HEK293 (cell line): Measurements from ENCODE around the gene KCNJ8.

ENCODE experiments used
- CTCF ChIA-PET: fragments of 350-600 bp; formaldehyde crosslinking; extraction: SDS; loops from one replicate; lab custom pipeline; 2021; ENCODE audit warnings: antibody characterized with exemption; lab: Yijun Ruan, JAX
- POLR2A ChIA-PET: fragments of 300-600 bp; formaldehyde crosslinking; extraction: SDS; loops from one replicate; lab custom pipeline; 2020; ENCODE audit warnings: antibody characterized with exemption, inconsistent platforms; lab: Yijun Ruan, JAX
- H3K27ac ChIP-seq: fragments of 200-500 bp; sonication (Bioruptor generic); 2 replicates; pipeline ENCODE4 v1.5.1; 2014; ENCODE audit warnings: low read depth, low read length, control low read depth, inconsistent platforms; ENCODE audit errors: extremely low read depth
- H3K36me3 ChIP-seq, 2 experiments: fragments of 200-500 bp in 1 of 2; sonication (Bioruptor generic) in 1 of 2; 1 replicate in 1 of 2; 2 replicates in 1 of 2; pipeline ENCODE4 v1.5.1; 2014 to 2017; ENCODE audit warnings: inconsistent platforms in 2 of 2, low read length in 2 of 2; ENCODE audit not compliant: control insufficient read depth in 2 of 2, insufficient read depth in 1 of 2
- H3K4me1 ChIP-seq: fragments of 200-500 bp; sonication (Bioruptor generic); 2 replicates; pipeline ENCODE4 v1.5.1; 2014; ENCODE audit warnings: mild to moderate bottlenecking, low read length, inconsistent platforms; ENCODE audit not compliant: control insufficient read depth, insufficient read depth
- H3K4me3 ChIP-seq: 2 replicates; pipeline ENCODE4 v1.5.1; 2011; ENCODE audit warnings: low read depth, mild to moderate bottlenecking, control low read depth, low read length, moderate library complexity
- H3K9me3 ChIP-seq: fragments of 200-500 bp; sonication (Bioruptor generic); 2 replicates; pipeline ENCODE4 v1.5.1; 2014; ENCODE audit warnings: low read depth, low read length, inconsistent platforms; ENCODE audit not compliant: control insufficient read depth, insufficient read depth
- HOXA7 ChIP-seq: sonication (generic); formaldehyde crosslinking; IDR thresholded peaks from 2 replicates; pipeline ENCODE4 v1.8.1; 2022; ENCODE audit warnings: missing genetic modification reagents, borderline replicate concordance
- KLF10 ChIP-seq: fragments of 450-650 bp; IDR thresholded peaks from 2 replicates; pipeline ENCODE4 v1.5.1; 2018; ENCODE audit warnings: missing biosample characterization, mild to moderate bottlenecking, missing genetic modification characterization
- OVOL3 ChIP-seq: fragments of 450-650 bp; formaldehyde crosslinking; IDR thresholded peaks from 2 replicates; pipeline ENCODE4 v1.5.1; 2016; ENCODE audit warnings: missing biosample characterization, missing genetic modification characterization
- ZBTB1 ChIP-seq: fragments of 450-650 bp; formaldehyde crosslinking; IDR thresholded peaks from 2 replicates; pipeline ENCODE4 v1.5.1; 2016; ENCODE audit warnings: missing biosample characterization, missing genetic modification characterization
- ZBTB48 ChIP-seq: fragments of 450-650 bp; formaldehyde crosslinking; IDR thresholded peaks from 2 replicates; pipeline ENCODE4 v1.5.1; 2016; ENCODE audit warnings: missing biosample characterization, missing genetic modification characterization
- ZNF112 ChIP-seq: fragments of 450-650 bp; formaldehyde crosslinking; IDR thresholded peaks from 2 replicates; pipeline ENCODE4 v1.5.0; 2017; ENCODE audit warnings: missing biosample characterization, missing genetic modification characterization
- ZNF24 ChIP-seq: fragments of 450-650 bp; formaldehyde crosslinking; IDR thresholded peaks from 2 replicates; pipeline ENCODE4 v1.5.1; 2016; ENCODE audit warnings: missing biosample characterization, missing genetic modification characterization
- ZNF521 ChIP-seq: fragments of 450-650 bp; formaldehyde crosslinking; IDR thresholded peaks from 2 replicates; pipeline ENCODE4 v1.5.1; 2017; ENCODE audit warnings: missing biosample characterization, mild to moderate bottlenecking, missing genetic modification characterization
- ZNF560 ChIP-seq: fragments of 450-650 bp; formaldehyde crosslinking; IDR thresholded peaks from 2 replicates; pipeline ENCODE4 v1.5.1; 2017; ENCODE audit warnings: missing biosample characterization, missing genetic modification characterization, borderline replicate concordance
- ZNF621 ChIP-seq: fragments of 450-650 bp; formaldehyde crosslinking; IDR thresholded peaks from 2 replicates; pipeline ENCODE4 v1.5.1; 2017; ENCODE audit warnings: missing biosample characterization, missing genetic modification characterization
- ZNF658 ChIP-seq: fragments of 450-650 bp; formaldehyde crosslinking; IDR thresholded peaks from 2 replicates; pipeline ENCODE4; 2016; ENCODE audit warnings: missing biosample characterization, missing genetic modification characterization
- ZNF792 ChIP-seq: fragments of 450-650 bp; formaldehyde crosslinking; IDR thresholded peaks from 2 replicates; pipeline ENCODE4 v1.5.1; 2016; ENCODE audit warnings: missing biosample characterization, missing genetic modification characterization
- TF ChIP-seq, protein P1 (sequence below): fragments of 450-650 bp; formaldehyde crosslinking; IDR thresholded peaks from 2 replicates; pipeline ENCODE4 v1.5.1; 2017; ENCODE audit warnings: missing biosample characterization, mild to moderate bottlenecking, missing genetic modification characterization, moderate library complexity
- TF ChIP-seq, protein P2 (sequence below): fragments of 450-650 bp; formaldehyde crosslinking; IDR thresholded peaks from 2 replicates; pipeline ENCODE4 v1.5.1; 2016; ENCODE audit warnings: missing biosample characterization, missing genetic modification characterization
- TF ChIP-seq, protein P3 (sequence below): fragments of 450-650 bp; formaldehyde crosslinking; IDR thresholded peaks from 2 replicates; pipeline ENCODE4 v1.5.1; 2016; ENCODE audit warnings: missing biosample characterization, missing genetic modification characterization
- TF ChIP-seq, protein P4 (sequence below): fragments of 450-650 bp; formaldehyde crosslinking; IDR thresholded peaks from 2 replicates; pipeline ENCODE4 v1.5.1; 2016; ENCODE audit warnings: missing biosample characterization, missing genetic modification characterization

KCNJ8 gene

DNA sequence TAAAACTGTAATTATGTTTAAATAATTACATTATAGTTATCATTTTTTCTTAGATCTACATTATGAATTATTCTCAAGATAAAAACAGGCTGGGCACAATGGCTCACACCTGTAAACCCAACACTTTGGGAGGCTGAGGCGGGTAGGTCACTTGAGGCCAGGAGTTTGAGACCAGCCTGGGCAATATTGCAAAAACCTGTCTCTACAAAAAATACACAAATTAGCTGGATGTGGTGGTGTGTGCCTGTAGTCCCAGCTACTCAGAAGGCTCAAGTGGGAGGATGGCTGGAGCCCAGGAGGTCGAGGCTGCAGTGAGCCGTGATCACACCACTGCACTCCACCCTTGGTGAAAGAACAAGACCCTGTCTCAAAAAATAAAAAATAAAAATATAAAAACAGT is 40.3 kb upstream of the KCNJ8 start (continued):
- TF ChIP-seq ZNF792 (tag by site-specific recombination) (no peak), ZNF658 (tag by site-specific recombination) (no peak), ZBTB1 (tag by site-specific recombination) (no peak), ZBTB48 (tag by site-specific recombination) (no peak), ZNF621 (tag by site-specific recombination) (no peak), ZNF112 (no peak)
- TF ChIP-seq, protein P1, sequence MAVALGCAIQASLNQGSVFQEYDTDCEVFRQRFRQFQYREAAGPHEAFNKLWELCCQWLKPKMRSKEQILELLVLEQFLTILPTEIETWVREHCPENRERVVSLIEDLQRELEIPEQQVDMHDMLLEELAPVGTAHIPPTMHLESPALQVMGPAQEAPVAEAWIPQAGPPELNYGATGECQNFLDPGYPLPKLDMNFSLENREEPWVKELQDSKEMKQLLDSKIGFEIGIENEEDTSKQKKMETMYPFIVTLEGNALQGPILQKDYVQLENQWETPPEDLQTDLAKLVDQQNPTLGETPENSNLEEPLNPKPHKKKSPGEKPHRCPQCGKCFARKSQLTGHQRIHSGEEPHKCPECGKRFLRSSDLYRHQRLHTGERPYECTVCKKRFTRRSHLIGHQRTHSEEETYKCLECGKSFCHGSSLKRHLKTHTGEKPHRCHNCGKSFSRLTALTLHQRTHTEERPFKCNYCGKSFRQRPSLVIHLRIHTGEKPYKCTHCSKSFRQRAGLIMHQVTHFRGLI (tag by site-specific recombination): no peak
- TF ChIP-seq, protein P2, sequence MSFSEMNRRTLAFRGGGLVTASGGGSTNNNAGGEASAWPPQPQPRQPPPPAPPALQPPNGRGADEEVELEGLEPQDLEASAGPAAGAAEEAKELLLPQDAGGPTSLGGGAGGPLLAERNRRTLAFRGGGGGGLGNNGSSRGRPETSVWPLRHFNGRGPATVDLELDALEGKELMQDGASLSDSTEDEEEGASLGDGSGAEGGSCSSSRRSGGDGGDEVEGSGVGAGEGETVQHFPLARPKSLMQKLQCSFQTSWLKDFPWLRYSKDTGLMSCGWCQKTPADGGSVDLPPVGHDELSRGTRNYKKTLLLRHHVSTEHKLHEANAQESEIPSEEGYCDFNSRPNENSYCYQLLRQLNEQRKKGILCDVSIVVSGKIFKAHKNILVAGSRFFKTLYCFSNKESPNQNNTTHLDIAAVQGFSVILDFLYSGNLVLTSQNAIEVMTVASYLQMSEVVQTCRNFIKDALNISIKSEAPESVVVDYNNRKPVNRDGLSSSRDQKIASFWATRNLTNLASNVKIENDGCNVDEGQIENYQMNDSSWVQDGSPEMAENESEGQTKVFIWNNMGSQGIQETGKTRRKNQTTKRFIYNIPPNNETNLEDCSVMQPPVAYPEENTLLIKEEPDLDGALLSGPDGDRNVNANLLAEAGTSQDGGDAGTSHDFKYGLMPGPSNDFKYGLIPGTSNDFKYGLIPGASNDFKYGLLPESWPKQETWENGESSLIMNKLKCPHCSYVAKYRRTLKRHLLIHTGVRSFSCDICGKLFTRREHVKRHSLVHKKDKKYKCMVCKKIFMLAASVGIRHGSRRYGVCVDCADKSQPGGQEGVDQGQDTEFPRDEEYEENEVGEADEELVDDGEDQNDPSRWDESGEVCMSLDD (tag by site-specific recombination): no peak

DNA sequence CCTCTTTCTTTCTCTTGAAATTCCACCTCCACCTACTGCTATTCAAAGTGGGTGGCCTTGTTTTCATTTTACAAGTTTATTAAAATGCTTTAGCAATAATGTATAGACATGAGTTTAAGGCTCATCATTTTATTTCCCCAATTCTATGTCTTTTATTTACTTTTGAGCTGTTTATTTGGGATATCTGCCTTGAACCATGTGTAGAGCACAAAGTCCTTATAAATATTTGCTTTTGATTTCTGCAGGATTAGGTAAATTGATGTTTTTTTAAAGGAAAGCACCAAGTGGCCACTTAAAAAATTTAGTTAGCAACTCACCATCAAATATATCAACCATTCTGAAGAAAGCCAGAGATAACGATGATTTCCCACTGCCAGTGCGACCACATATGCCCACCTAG is 39.8 kb upstream of the KCNJ8 start:
- POLR2A ChIA-PET: no interaction called here

More for the DNA sequence above, 39.8 kb upstream of the KCNJ8 start:
- TF ChIP-seq HOXA7 (CRISPR knock-in tag) (no peak), ZNF560 (tag by site-specific recombination) (no peak), KLF10 (tag by site-specific recombination) (no peak), ZNF24 (no peak), ZNF521 (tag by site-specific recombination) (no peak), ZBTB48 (tag by site-specific recombination) (no peak), OVOL3 (tag by site-specific recombination) (no peak)
- TF ChIP-seq, protein P3, sequence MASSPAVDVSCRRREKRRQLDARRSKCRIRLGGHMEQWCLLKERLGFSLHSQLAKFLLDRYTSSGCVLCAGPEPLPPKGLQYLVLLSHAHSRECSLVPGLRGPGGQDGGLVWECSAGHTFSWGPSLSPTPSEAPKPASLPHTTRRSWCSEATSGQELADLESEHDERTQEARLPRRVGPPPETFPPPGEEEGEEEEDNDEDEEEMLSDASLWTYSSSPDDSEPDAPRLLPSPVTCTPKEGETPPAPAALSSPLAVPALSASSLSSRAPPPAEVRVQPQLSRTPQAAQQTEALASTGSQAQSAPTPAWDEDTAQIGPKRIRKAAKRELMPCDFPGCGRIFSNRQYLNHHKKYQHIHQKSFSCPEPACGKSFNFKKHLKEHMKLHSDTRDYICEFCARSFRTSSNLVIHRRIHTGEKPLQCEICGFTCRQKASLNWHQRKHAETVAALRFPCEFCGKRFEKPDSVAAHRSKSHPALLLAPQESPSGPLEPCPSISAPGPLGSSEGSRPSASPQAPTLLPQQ: no peak
- TF ChIP-seq, protein P4, sequence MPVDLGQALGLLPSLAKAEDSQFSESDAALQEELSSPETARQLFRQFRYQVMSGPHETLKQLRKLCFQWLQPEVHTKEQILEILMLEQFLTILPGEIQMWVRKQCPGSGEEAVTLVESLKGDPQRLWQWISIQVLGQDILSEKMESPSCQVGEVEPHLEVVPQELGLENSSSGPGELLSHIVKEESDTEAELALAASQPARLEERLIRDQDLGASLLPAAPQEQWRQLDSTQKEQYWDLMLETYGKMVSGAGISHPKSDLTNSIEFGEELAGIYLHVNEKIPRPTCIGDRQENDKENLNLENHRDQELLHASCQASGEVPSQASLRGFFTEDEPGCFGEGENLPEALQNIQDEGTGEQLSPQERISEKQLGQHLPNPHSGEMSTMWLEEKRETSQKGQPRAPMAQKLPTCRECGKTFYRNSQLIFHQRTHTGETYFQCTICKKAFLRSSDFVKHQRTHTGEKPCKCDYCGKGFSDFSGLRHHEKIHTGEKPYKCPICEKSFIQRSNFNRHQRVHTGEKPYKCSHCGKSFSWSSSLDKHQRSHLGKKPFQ: no peak
- TF ChIP-seq, protein P2 (tag by site-specific recombination): no peak
- H3K9me3 ChIP-seq: no peaks in the 10 kb centered on the region
- no peak overlapping the region for H3K27ac ChIP-seq
- no peak overlapping the region for H3K4me3 ChIP-seq
- no peaks in the 10 kb centered on the region for H3K36me3 ChIP-seq
- CTCF ChIA-PET: no interaction called here
- 0 out of 2 replicates have a peak, but pooled peaks cover 2% of the 10 kb centered on the region for H3K4me1 ChIP-seq
